ENCODE results near the gene LIMA1.

GRCh38 chr12:50215033-50215432, 68.3 kb downstream of the LIMA1 start:
- TF ChIP-seq, protein P1, sequence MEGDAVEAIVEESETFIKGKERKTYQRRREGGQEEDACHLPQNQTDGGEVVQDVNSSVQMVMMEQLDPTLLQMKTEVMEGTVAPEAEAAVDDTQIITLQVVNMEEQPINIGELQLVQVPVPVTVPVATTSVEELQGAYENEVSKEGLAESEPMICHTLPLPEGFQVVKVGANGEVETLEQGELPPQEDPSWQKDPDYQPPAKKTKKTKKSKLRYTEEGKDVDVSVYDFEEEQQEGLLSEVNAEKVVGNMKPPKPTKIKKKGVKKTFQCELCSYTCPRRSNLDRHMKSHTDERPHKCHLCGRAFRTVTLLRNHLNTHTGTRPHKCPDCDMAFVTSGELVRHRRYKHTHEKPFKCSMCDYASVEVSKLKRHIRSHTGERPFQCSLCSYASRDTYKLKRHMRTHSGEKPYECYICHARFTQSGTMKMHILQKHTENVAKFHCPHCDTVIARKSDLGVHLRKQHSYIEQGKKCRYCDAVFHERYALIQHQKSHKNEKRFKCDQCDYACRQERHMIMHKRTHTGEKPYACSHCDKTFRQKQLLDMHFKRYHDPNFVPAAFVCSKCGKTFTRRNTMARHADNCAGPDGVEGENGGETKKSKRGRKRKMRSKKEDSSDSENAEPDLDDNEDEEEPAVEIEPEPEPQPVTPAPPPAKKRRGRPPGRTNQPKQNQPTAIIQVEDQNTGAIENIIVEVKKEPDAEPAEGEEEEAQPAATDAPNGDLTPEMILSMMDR (IDR thresholded peaks at IDR 0.05): no peak
- TF ChIP-seq POLR2AphosphoS5 (IDR thresholded peaks at IDR 0.05): no peak
